Kidney tubule cell (primary cell): ENCODE results near the gene GDPD1.
"Not testable (repeated sequence)": the region's sequence is repeated elsewhere in the genome, so short reads cannot be mapped to it uniquely, and the experiment has no call there.

ENCODE experiments used
- DNase-seq: peaks from one replicate; pipeline ENCODE4 v3.0.0-alpha.2; 2018; ENCODE audit warnings: low spot score

GDPD1 gene

DNA sequence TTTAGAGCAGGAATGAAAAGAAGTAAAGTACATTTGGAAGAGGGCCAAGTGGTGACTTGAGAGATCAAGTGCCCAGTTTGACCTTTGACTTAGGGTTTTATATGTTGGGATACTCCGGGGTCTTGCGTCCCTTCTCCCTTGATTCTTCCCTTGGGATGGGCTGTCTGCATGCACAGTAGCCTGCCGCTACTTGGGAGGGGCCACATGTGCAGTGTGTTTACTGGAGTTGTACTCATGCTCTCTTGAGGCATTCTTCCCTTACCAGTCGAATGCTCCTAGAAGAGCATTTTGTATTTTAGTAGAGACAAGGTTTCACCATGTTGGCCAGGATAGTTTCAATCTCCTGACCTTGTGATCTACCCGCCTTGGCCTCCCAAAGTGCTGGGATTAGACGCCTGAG is 23.8 kb downstream of the GDPD1 start:
- no peak for DNase-seq

DNA sequence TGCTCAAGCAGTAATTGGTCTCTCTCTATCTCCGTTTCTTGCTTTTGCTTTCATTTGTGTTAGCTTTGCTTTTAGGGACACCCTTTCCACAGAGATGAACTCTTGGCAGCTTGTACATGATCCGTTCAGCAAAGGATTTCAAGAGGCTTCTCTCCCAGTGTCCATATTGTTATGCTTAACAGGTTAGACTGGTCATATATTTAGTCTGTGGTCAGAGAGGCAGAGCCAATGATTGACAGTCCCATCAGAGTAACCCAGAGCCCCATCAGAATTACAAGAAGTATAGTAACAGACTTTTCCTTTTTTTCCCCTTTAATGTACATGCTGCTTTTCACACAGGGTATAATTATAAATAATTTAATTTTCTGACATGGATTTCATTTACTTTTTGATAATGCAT is 34.4 kb downstream of the GDPD1 start:
- no peak for DNase-seq

DNA sequence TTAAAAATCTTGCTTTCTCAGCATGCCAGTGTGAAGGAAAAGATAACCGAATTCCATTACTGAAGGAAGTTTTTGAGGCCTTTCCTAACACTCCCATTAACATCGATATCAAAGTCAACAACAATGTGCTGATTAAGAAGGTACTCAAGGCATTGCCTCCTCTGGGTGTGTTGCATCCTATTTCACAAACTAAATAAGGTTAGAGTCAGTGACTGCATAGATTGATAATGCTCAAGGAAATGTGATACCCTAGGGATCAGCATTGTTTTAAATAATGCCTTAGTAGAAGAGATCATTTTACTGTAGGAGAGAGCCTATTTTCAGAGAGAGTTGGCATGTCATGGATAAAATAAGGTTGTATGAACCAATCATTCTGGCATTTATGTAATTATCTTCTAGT is 36.8 kb downstream of the GDPD1 start:
- DNase-seq: no peak

DNA sequence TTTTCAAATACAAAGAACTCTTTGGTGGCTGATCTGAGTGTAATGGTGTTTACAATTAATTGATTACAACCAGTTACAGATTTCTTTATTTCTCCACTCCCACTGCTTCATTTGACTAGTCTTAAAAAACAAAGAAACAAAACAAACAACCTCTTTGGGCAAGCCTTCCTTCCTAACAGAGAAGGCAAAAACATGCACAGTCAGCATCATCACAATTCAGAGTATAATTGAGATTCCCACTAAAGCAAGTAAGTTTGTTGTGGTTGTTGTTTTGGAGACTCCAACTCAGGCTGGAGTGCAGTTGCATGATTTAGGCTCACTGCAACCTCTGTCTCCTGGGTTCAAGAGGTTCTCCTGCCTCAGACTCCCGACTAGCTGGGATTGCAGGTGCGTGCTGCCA is 40.4 kb downstream of the GDPD1 start:
- no peak for DNase-seq

DNA sequence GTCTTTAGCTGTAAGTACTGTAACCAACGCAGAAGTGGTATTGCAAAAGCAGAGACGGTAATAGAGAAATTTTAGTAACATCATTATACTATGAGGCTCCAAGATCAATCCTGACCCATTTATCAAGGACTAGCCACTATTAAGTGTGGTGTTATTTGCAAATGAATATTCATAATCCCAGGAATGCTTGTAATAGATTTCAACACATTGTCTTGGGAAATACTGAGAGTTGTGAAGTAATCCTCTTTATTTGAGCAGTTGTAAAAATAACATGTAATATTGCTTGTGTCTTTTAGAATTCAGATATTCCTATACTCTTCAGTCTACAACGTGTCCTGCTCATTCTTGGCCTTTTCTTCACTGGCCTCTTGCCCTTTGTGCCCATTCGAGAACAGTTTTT is 46.4 kb downstream of the GDPD1 start:
- no peak for DNase-seq

DNA sequence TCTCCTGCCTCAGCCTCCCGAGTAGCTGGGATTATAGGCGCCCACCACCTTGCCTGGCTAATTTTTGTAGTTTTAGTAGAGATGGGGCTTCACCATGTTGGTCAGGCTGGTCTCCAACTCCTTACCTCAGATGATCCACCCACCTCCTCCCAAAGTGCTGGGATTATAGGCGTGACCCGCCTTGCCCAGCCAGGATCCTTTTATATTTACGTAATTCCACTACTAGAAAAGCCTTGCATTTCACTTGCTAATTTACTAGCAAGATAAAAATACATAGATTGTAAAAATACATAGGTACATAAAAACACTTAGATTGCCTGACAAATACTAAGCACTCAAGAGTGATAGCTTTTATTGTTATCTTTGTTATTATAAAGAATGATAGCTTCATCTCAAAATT is 47.5 kb downstream of the GDPD1 start:
- no peak for DNase-seq

DNA sequence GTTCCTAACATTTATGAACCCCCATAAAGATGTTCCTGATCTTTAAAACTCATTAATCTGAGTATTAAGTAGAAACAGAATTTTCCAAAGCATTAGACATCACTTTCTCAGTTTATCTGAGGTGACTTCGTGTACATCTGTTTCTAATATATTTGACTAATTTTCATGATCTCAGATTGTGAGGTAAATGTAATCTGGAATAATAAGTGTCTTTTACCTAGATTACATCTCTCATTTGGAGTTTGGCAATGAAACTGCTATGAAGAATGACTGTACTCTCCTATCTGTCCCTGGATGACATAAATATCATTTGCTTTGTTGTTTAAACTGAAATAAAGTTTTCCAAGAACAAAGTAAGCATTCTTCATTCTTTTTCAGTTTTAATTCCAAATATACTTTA is 55.3 kb downstream of the GDPD1 start:
- DNase-seq: no peak

DNA sequence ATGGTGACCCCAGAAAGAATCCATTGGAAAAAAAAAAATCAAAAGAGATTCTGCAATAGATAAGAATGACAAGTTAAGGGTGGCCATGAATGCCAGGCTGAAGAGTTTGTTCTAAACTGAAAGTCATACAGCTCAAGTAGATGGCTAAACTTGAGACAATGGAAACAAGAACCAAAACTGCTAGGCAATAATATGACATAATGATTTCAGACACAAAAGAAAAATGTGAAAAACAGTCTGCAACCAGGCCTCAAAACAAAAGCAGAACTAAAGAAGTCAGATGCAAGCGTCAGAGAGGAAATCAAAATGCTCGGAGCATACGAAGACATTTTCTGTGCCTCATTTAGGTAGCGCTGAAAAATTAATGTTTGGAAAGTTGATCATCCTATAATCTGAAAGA is 56.7 kb downstream of the GDPD1 start:
- no peak for DNase-seq

DNA sequence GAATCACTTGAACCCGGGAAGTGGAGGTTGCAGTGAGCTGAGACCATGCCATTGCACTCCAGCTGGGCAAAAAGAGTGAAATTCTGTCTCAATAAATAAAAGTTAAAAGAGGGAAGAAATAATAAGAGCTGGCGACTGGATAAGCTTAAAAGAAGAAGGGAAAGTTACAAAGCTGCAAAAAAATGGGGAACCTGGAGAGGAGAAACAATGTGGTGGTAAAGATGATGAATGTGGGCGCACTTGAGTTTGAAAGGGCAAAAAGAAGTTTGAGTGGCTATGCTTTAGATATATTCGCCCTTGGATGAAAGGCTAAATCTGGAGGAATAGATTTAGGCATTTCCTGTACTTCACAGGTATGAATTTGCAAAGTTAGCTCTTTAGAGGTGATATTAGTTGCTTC is 58.1 kb downstream of the GDPD1 start:
- DNase-seq: no peak

DNA sequence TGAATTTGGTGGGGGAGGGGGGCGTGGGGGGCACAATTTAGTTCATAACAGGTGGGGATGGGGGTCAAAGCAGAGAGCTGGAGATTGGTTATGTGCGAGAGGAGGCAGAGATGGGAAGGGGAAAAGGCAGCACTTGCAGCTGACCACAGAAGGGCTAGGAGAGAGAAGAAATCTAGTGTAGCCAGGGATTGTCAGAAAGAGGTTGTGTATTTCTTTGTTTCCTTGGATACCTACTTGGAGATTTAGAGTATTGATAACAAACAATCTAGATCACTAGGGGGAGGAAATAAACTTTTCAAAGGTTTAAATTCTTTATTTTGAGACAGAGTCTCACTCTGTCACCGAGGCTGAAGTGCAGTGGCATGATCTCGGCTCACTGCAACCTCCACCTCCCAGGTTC is 64.0 kb downstream of the GDPD1 start:
- no peak for DNase-seq

DNA sequence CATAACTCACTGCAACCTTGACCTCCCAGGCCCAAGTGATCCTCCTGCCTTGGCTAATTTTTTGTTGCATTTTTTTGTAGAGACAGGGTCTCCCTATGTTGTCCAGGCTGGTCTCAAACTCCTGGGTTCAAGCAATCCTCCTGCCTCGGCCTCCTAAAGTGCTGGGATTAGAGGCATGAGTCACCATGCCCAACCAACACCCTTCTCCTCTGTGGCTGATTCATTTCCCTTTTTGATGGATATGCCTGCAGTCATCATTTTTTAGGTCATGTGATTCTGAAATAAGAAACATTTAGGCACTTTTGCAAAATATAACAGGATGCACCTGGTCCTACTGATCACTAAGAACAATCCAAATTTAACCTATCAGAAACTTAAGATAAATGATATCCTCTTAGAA is 67.1 kb downstream of the GDPD1 start:
- peak; percentile 28 for DNase-seq

DNA sequence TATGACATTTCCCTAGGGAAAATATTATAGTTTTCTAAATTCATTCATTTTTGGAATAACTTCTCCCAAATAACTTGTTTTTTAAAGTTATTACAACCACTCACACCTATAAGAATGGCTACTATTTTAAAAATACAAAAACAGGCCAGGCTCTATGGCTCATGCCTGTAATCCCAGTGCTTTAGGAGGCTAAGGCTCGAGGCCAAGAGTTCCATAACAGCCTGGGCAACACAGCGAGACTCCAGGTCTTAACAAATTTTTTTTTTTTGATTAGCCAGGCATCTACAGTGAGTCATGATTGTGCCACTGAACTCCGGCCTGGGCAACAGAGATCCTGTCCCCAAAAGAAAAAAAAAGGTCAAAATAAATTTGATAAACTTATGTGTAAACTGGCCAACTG is 67.6 kb downstream of the GDPD1 start:
- no peak for DNase-seq

DNA sequence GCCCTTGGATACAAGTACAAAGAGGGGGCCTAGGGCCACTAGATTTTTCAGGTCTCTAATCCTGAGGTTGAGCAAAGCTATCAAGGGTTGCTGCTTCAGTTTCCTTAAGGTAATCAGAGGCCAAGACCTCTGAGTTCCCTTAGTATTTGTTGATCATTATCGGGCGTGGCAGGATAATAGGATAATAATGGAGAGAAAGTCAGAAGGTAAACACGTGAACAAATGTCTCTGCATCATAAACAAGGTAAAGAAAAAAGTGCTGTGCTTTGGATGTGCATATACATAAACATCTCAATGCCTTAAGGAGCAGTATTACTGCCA is 69.6 kb downstream of the GDPD1 start:
- DNase-seq: no peak

DNA sequence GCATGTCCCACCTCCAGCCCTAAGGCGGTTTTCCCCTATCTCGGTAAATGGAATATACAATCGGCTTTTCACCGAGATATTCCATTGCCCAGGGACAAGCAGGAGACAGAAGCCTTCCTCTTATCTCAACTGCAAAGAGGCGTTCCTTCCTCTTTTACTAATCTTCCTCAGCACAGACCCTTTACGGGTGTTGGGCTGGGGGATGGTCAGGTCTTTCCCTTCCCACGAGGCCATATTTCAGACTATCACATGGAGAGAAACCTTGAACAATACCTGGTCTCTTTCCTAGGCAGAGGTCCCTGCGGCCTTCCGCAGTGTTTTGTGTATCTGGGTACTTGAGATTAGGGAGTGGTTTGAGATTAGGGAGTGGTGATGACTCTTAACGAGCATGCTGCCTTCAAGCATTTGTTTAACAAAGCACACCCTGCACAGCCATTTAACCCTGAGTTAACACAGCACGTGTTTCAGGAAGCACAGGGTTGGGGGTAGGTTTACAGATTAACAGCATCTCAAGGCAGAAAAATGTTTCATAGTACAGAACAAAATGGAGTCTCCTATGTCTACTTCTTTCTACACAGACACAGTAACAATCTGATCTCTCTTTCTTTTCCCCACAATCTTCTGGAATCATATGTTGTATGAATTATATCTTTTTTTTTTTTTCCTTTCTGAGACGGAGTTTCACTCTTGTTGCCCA is 70.1 kb downstream of the GDPD1 start:
- DNase-seq: peak; percentile 18

DNA sequence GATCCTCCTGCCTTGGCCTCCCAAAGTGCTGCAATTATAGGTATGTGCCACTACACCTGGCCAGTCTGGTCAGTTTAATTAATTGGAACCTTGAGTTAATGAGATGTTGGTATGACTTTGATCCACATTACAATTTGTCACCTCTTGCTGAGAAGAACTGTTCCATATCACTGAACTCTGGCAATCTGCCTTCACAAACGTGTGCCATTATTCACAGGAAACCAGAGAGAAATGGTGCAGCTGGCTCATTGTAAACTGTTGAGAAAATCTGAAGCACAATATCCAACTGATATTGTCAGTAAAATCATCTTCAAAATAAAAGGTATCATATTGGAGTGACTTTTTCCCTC is 71.8 kb downstream of the GDPD1 start:
- peak; percentile 43 for DNase-seq

DNA sequence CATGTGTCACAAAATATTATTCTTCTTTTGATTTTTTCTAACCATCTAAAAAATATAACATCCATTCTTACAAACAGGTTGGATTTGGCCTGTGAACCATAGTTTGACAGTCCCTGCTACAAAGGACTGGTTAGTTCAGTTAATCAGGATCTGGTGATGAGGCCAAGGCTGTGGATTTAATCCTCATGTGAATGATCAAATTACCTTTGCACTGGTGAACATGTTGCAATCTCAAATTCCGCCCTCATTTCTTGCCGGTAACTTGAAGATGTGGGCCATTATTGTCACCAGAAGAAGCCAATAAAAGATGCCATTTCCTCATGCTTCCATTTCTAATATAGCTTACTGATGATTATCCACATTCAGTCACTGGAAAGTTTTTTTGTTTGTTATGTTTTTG is 75.9 kb downstream of the GDPD1 start:
- DNase-seq: no peak

DNA sequence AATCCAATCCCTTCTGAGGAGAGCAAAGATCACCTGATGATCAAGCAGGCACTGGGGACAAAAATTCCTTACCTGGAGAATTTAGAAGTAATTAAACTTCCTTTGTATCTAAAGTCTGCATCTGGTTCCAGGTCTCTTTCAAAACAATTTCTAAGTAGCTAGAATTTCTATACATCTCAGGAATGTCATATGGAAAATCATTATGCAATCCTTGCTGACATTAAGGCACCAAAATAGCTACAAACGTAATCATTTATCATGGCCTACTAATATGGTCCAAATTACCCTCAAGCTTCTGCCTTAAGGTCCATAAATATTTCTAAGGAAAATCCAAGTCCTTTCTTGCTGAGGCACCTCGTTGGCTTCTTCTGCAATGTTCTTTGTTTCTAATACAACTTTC is 78.2 kb downstream of the GDPD1 start:
- DNase-seq: no peak

DNA sequence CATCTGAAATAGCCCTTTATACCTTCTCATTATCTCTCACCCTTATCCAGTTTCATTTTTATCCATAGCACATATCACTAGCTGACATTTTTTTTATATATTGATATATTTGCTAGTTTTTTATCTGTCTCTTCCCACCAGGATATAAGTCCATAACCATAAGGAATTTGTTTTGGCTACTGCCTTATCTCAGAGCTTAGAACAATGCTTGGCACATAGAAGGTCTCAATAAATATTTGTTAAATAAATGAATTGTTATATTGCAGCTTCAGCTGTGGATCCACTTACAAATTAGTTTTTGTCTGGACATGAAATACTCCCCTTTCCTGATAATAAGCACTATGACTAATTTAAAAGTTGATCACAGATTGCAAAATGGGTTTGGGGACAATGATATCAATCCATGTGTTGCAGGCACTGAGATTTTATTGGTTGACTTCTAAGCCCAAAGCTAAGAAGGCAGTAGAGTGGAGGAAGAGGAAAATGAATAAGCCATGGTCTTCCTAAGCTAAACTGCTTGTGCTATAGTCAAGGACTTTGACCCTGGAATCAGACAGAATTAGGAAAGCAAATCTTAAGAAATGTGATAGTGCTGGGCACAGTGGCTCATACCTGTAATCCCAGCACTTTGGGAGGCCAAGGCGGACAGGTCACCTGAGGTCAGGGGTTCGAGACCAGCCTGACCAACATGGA is 79.2 kb downstream of the GDPD1 start:
- DNase-seq: no peak

DNA sequence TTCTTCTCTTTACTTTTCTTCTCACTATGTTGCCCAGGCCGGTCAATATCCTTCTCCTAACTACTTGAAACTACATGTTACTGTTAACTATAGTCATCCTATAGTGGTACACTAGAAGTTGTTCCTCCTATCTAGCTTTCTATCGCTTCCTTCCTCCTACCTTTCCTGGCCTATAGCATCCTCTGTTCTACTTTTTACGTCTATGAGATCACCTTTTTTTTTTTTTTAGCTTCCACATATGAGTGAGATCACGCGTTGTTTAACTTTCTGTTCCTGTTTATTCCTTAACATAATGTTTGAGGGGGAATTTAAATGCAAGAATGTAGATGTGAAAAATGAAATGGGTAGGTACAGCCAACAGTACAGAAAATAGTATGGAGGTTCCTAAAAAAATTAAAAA is 80.6 kb downstream of the GDPD1 start:
- no peak for DNase-seq

DNA sequence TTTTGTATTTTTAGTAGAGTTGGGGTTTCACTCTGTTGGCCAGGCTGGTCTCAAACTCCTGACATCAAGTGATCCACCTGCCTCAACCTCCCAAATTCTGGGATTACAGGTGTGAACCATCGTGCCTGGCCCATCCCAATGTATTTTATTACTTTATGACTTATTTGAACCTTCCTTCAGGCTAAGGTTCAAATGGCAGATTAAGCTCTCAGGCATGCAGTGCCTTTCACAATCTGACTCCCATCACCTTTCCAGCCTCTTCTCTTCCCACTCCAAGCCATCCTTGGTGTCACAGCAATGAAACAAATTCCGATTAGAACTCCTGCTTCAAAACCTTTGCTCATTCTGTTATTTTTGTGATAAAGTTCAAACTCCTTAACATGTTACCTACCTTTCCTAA is 84.5 kb downstream of the GDPD1 start:
- DNase-seq: no peak

DNA sequence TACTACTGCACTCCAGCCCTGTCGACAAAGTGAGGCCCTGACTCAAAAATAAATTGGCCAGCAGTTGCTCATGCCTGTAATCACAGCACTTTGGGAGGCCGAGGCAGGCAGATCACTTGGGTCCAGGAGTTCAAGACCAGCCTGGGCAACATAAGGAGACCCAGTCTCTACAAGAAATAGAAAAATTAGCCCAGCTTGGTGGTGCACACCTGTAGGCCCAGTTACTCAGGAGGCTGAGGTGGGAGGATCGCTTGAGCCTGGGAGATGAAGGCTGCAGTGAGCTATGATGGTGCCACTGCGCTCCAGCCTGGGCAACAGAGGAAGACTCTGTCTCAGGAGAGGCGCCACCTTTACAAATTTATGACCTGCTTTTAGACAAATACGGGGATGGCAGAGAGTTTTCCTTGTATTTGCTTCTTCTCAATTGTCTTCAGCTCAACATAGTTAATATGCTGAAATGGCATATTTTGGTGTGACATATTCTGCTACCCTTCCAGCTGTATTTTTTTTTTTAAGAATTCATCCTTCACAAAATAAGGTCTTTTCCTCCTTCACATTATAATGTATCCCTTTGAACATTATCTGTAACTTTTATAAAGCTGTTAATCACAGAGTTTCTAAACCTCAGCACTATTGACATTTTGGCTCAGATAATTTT is 90.1 kb downstream of the GDPD1 start:
- no peak for DNase-seq

DNA sequence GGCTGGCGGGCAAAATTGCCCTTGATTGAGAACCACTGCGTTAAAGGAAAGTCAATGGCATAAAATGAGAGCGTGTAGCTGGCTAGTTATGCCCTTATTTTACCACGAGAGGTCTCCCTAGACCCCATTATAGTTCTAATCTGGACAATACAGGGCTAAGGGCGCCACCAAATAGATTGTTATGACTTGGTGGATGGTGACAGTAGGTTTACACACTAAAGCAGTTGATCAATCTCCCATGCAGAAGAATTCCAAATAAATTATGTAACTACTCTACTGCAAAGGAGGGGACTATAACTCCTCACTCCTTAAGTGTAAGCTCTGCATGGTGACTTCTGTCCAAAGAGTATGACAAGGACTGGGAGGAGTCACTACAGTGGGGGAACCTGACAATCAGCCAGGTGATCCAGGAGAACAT is 90.7 kb downstream of the GDPD1 start:
- peak; percentile 72 for DNase-seq

DNA sequence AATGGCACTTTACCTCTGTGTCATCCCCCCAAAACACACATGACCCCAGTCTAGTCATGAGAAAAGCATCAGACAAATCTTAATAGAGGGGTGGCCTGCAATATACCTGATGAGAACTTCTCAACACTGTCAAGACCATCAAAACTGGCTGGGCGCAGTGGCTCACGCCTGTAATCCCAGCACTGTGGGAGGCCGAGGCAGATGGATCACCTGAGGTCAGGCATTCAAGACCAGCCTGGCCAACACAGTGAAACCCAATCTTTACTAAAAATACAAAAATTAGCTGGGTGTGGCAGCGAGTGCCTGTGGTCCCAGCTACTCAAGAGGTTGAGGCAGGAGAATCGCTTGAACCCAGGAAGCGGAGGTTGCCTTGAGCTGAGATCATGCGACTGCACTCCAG is 91.2 kb downstream of the GDPD1 start:
- not testable (repeated sequence) for DNase-seq

DNA sequence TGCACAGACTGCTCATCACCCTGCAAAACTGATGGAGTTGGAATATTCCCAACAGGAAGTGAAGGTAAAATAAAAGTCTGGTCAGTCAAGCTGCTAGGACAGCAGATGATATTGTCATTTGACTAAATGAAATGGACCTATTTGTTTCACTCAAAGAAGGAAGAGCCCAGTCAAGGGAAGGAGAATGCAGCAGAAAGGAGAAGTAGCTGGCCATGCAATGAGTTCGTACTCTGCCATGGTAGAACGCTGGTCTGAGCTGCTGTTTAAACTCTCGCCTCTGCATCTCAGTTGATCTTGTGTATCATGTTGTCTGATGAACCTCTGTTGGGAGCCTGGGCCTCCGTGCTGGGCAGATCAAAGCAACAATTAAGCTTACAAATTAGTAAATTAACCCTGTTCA is 95.6 kb downstream of the GDPD1 start:
- DNase-seq: no peak
